GM23338 (cell line): Measurements from ENCODE around the gene GNB4. TPM values are rescaled to one million over a fixed set of nuclear protein-coding genes. Genes with fewer than 3 reads are reported as not detected.

Source experiments
- ATAC-seq: fragments of 200-7000 bp; cut with Tn5 transposase; 3 replicates; pipeline ENCODE4 v1.9.1; 2020
- DNase-seq: peaks from one replicate; pipeline ENCODE4 v3.0.0-alpha.2; 2015; ENCODE audit warnings: low spot score
- H2AFZ ChIP-seq: fragments of 200-600 bp; sonication (generic); 2 replicates; pipeline ENCODE4 v1.8.0; 2016; ENCODE audit warnings: antibody characterized with exemption, mild to moderate bottlenecking, moderate library complexity
- H3F3A ChIP-seq: fragments of 200-600 bp; sonication (generic); replicated peaks from 2 replicates; pipeline ENCODE4 v1.8.0; 2017; ENCODE audit warnings: antibody characterized with exemption, mixed run types, low read depth
- H3K27ac ChIP-seq: fragments of 200-600 bp; sonication (generic); 2 replicates; pipeline ENCODE4 v1.6.1; 2016; ENCODE audit warnings: low read depth
- H3K27me3 ChIP-seq: fragments of 200-600 bp; sonication (generic); 2 replicates; pipeline ENCODE4 v1.8.0; 2016; ENCODE audit warnings: mild to moderate bottlenecking, mixed run types, moderate library complexity; ENCODE audit not compliant: insufficient read depth
- H3K36me3 ChIP-seq: fragments of 200-600 bp; sonication (generic); 2 replicates; pipeline ENCODE4 v1.8.0; 2016; ENCODE audit warnings: mild to moderate bottlenecking; ENCODE audit not compliant: insufficient read depth
- H3K4me1 ChIP-seq: fragments of 200-600 bp; sonication (generic); 2 replicates; pipeline ENCODE4 v1.8.0; 2016; ENCODE audit warnings: mild to moderate bottlenecking, moderate library complexity; ENCODE audit not compliant: insufficient read depth
- H3K4me2 ChIP-seq: fragments of 200-600 bp; sonication (generic); 2 replicates; pipeline ENCODE4 v1.7.1; 2017; ENCODE audit warnings: mixed run types
- H3K4me3 ChIP-seq: fragments of 200-600 bp; sonication (generic); 2 replicates; pipeline ENCODE4 v1.6.1; 2016; ENCODE audit warnings: mixed run types
- H3K79me2 ChIP-seq: fragments of 200-600 bp; sonication (generic); replicated peaks from 2 replicates; pipeline ENCODE4 v1.8.0; 2017; ENCODE audit warnings: mild to moderate bottlenecking; ENCODE audit not compliant: insufficient read depth
- H3K9me2 ChIP-seq: fragments of 200-600 bp; sonication (generic); 2 replicates; pipeline ENCODE4 v1.8.0; 2017; ENCODE audit not compliant: insufficient read depth
- H4K20me1 ChIP-seq: fragments of 200-600 bp; sonication (generic); replicated peaks from 2 replicates; pipeline ENCODE4 v1.8.0; 2017; ENCODE audit warnings: mild to moderate bottlenecking; ENCODE audit not compliant: insufficient read depth
- H3K27ac Mint-ChIP-seq: 2 replicates; pipeline ENCODE4 v1.8.0; 2020; ENCODE audit warnings: inconsistent platforms, mild to moderate bottlenecking, moderate library complexity, mixed read lengths
- H3K27me3 Mint-ChIP-seq: 3 replicates; pipeline ENCODE4 v1.8.0; 2022; ENCODE audit warnings: low read depth, mild to moderate bottlenecking, moderate library complexity, mixed read lengths, inconsistent platforms; ENCODE audit not compliant: insufficient read depth, poor library complexity
- H3K36me3 Mint-ChIP-seq: 3 replicates; pipeline ENCODE4 v1.8.0; 2021; ENCODE audit warnings: low read depth, mild to moderate bottlenecking, inconsistent platforms, moderate library complexity, mixed read lengths
- H3K4me1 Mint-ChIP-seq: 3 replicates; pipeline ENCODE4 v1.8.0; 2020; ENCODE audit warnings: mild to moderate bottlenecking, inconsistent platforms, mixed read lengths
- H3K4me3 Mint-ChIP-seq: 3 replicates; pipeline ENCODE4 v1.8.0; 2021; ENCODE audit warnings: moderate library complexity, mild to moderate bottlenecking, inconsistent platforms, mixed read lengths
- H3K9me3 Mint-ChIP-seq: 3 replicates; pipeline ENCODE4 v1.8.0; 2020; ENCODE audit warnings: moderate library complexity, mild to moderate bottlenecking, inconsistent platforms, mixed read lengths
- CTCF ChIP-seq, 2 experiments: fragments of 200-600 bp in 1 of 2; sonication (generic) in 1 of 2; conservative IDR thresholded peaks; 2 replicates each; pipeline versions ENCODE4 v1.5.1 to v1.6.1; 2016 to 2017; ENCODE audit warnings: antibody characterized with exemption in 2 of 2, low read depth in 2 of 2, mild to moderate bottlenecking in 2 of 2, moderate library complexity in 1 of 2
- JUNB ChIP-seq: IDR thresholded peaks from one replicate; pipeline ENCODE4 v1.6.1; 2016; ENCODE audit warnings: antibody characterized with exemption; ENCODE audit not compliant: unreplicated experiment
- ZNF331 ChIP-seq: fragments of 250-450 bp; sonication (Bioruptor Pico); IDR thresholded peaks from 2 replicates; pipeline ENCODE4 v1.5.0; 2020; ENCODE audit warnings: low read depth, mild to moderate bottlenecking, moderate library complexity
- ZNF462 ChIP-seq: fragments of 250-450 bp; sonication (Bioruptor Pico); IDR thresholded peaks from 2 replicates; pipeline ENCODE4 v1.5.0; 2020; ENCODE audit warnings: mild to moderate bottlenecking, moderate library complexity
- polyA plus RNA-seq: library from polyadenylated mRNA; unstranded; fragments of >200 nt; fragmentation: Nextera tagmentation; extraction: Ambion mirVana; gene quantifications from 2 replicates; pipeline ENCODE4 v1.2.1, GENCODE V29; 2016
- total RNA-seq: library from RNA; depleted of rRNA; stranded (reverse); fragments of >200 nt; shearing (Covaris generic); gene quantifications from 2 replicates; pipeline ENCODE4 v1.2.3, GENCODE V29; 2014

Gene GNB4
- total and polyA plus RNA-seq, 2 experiments from 2014 or later, result 11.3 to 28.4 TPM

GRCh38 chr3:179391906-179392305 is 59.4 kb downstream of the GNB4 start (continued):
- TF ChIP-seq CTCF (conservative IDR thresholded peaks at IDR 0.05; ENCODE audit: low read depth in 2 of 2), result no peak

GRCh38 chr3:179376474-179376873 is 74.8 kb downstream of the GNB4 start:
- no peak overlapping the region for H3K4me3 ChIP-seq
- no peaks in the 10 kb centered on the region for H3K9me2 ChIP-seq
- peaks cover 19% of the 10 kb centered on the region; the same call in 2 of the 3 replicates for H3K36me3 Mint-ChIP-seq
- no peaks in the 10 kb centered on the region for H4K20me1 ChIP-seq
- no peaks in the 10 kb centered on the region for H3F3A ChIP-seq
- no peak overlapping the region for H3K27ac Mint-ChIP-seq
- DNase-seq (no peak), ATAC-seq (no peak)
- H3K4me2 ChIP-seq, result no peak overlapping the region
- peaks cover 2% of the 10 kb centered on the region for H3K27me3 Mint-ChIP-seq
- TF ChIP-seq JUNB, result no peak
- TF ChIP-seq CTCF (conservative IDR thresholded peaks at IDR 0.05; ENCODE audit: low read depth in 2 of 2), result no peak
- TF ChIP-seq ZNF331 (CRISPR knock-in tag), result no peak
- no peak for TF ChIP-seq ZNF462 (CRISPR knock-in tag)
- H3K9me3 Mint-ChIP-seq, result no peaks in the 10 kb centered on the region
- H3K4me1 Mint-ChIP-seq, result no peaks in the 10 kb centered on the region
- H2AFZ ChIP-seq, result no peak overlapping the region
- peaks cover 12% of the 10 kb centered on the region; the same call in 1 of the 2 replicates for H3K36me3 ChIP-seq
- H3K4me1 ChIP-seq, result no peaks in the 10 kb centered on the region
- H3K27ac ChIP-seq, result no peak overlapping the region
- no peak overlapping the region for H3K4me3 Mint-ChIP-seq
- H3K27me3 ChIP-seq, result no peaks in the 10 kb centered on the region
- no peaks in the 10 kb centered on the region for H3K79me2 ChIP-seq
